Effector CD8-positive, alpha-beta T cell (primary cell): Measurements from ENCODE around the gene ZNF213.

Experiments used
- DNase-seq: peaks from one replicate; lab custom pipeline; 2025; lab: John Stamatoyannopoulos, UW
- total RNA-seq, 4 experiments: gene quantifications; one replicate each; lab custom pipeline; 2026; lab: John Stamatoyannopoulos, UW

The ZNF213 gene, protein sequence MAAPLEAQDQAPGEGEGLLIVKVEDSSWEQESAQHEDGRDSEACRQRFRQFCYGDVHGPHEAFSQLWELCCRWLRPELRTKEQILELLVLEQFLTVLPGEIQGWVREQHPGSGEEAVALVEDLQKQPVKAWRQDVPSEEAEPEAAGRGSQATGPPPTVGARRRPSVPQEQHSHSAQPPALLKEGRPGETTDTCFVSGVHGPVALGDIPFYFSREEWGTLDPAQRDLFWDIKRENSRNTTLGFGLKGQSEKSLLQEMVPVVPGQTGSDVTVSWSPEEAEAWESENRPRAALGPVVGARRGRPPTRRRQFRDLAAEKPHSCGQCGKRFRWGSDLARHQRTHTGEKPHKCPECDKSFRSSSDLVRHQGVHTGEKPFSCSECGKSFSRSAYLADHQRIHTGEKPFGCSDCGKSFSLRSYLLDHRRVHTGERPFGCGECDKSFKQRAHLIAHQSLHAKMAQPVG
- total RNA-seq = 8.1 to 15.4 (median 9.5) reads per million in 4 experiments

DNA sequence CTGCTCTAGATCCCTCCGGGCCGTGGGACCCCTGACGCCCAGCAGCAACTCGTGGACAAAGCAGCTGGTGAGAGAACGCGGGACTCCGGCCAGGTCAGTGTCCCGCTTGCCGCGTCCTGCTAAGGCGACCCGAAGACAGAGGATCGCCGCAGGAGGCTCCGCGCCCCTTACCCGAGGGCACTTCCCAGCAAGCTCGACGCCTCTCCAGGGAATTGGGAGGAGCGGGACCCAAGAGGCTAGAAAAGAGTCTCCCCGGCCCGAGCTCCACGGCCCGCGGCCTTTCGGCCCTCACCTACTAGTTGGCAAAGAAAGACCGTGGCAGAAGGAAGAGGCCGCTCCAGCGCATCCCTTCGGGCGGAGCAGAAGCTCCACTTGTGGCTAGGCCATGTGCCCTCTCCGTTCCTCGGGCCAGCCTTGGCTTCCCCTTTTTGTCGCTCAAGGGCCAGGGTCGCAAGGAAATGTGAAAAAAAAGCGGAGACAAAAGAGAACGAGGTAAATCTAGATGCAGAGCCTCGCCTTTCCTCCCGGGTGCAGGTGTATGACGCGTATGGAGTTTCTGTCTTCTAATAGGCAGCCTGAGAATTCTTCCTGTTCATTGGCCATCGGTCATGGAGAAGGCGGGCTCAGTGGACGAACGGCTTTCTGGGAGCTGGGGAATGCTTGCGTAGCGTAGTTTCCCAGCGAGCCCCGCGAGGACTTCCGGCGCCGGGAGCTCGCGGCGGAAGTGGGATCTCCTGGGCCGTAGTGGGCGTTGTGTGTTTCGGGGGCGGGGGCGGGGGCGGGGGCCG lies at the start of gene ZNF213:
Gene ZNF213 (plus strand): TSS at position 692 of the 788 bp plus-strand sequence. CDS start 2,252 bp downstream, outside the sequence.
- peak; percentile 89 for DNase-seq

DNA sequence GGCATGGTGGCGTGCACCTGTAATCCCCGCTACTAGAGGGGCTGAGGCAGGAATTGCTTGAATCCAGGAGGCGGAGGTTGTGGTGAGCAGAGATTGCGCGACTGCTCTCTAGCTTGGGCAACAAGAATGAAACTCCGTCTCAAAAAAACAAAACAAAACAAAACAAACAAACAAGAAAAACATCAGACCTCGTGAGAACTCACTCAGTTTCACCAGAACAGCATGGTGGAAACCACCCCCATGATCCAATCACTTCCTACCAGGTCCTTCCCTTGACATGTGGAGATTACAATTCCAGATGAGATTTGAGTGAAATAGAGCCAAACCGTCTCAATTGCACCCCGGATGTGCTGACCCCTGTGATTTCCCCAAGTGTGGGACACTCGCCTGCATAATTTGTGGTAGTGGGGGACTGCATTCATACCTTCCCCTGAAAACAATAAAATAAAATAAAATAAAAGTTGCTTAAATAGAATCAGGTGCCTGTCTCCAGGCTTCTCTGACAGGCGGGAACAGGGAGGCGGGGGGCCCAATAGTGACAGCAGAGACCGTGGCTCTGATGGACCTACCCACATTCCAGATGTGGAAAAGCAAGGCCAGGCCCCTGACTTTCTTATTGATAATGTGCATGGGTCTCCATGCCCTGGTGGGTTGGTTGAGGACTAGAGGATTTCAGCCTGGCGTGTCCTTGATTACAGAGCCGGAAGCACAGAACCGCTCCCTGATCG lies 48.8 kb upstream of the ZNF213 start:
- DNase-seq = no peak

GRCh38 chr16:3086596-3087242 lies 48.1 kb upstream of the ZNF213 start:
- no peak for DNase-seq

- no peak for DNase-seq
These were observed 47.3 kb upstream of the ZNF213 start for GRCh38 chr16:3087243-3088235.

- no peak for DNase-seq
These were observed 46.4 kb upstream of the ZNF213 start for GRCh38 chr16:3088450-3088849.

GRCh38 chr16:3088925-3089716 lies 45.7 kb upstream of the ZNF213 start:
- no peak for DNase-seq

DNA sequence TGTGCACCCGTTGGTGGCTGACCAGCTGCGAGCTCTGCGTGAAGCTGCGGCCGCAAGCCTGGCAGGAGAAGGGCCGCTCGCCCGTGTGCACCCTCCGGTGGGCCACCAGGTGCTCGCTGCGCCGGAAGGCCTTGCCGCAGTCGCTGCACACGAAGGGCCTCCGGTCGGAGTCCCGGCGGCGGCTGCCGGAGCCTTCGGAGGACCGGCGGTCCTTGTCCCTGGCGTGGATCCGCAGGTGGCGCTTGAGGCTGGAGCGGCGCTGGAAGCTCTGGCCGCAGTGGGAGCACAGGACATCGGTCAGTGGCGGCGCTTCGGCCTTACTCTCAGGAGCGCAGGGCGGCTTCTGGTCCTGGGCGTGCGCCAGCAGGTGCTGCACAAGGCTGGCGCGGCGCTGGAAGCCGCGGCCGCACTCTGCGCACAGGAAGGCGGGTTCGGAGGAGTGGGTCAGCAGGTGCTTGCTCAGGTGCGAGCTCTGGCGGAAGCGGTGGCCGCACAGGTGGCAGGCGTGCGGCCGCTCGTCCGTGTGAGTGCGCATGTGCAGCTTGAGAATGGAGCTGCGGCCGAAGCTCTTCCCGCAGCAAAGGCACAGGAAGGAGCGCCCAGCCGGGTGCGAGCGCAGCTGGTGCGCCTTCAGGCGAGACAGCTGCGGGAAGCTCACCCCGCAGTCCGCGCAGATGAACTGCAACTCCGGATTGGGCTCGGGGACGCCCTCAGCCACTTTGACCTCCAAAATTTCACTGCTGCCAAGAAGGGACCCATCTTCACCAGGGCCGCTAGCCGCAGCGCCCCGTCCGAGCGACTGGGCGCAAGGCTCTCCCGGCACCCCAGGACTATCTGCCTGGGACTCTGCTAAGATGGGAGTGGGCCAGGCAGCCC lies 44.9 kb upstream of the ZNF213 start:
- DNase-seq = no peak

- no peak for DNase-seq
These were observed 43.3 kb upstream of the ZNF213 start for GRCh38 chr16:3091551-3091950.

DNA sequence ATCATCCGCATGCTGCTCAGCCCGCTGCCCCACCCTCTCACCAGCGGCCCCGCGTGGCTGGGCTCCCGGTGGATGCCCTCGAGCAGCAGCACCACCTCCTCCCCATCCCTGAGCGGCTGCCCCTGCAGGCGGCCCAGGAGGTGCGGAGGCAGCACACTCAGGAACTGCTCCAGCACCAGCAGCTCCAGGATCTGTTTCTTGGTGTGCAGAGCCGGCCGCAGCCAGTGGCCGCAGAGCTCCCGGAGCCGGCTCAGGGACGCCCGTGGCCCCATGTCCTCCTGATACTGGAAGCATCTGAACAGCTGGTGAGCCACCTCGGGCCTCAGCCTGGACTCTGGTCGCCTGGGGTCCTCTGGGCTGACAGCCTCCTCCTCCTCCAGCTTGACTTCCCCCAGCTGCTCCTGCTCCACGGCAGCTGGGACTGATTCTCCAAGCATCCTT lies 42.3 kb upstream of the ZNF213 start:
- DNase-seq = no peak

DNA sequence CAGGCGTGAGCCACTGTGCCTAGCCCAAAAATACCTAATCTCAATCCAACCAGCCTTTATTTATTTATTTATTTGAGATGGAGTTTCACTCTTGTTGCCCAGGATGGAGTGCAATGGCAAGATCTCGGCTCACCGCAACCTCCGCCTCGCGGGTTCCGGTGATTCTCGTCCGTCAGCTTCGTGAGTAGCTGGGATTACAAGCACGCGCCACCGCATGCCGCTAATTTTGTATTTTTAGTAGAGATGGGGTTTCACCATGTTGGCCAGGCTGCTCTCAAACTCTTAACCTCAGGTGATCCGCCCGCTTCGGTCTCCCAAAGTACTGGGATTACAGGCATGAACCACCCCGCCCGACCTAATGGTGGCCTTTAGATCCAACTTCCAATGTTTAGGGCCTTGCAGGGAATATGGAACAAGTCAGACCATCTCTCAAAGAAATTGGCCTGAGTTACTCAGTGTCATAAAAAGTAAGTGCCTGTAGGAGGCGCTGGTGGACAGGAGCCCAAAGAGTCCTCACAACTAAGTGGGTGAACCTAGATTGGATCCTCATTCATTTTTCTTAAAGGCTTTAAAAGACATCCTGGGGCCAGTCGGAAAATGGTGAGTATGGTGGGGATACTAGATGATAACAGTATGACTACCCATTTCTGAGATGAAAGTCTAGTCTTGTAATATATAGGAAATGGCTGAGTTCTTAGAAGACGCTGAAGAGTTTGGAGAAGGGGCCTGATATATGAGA lies 40.4 kb upstream of the ZNF213 start:
- DNase-seq = no peak

DNA sequence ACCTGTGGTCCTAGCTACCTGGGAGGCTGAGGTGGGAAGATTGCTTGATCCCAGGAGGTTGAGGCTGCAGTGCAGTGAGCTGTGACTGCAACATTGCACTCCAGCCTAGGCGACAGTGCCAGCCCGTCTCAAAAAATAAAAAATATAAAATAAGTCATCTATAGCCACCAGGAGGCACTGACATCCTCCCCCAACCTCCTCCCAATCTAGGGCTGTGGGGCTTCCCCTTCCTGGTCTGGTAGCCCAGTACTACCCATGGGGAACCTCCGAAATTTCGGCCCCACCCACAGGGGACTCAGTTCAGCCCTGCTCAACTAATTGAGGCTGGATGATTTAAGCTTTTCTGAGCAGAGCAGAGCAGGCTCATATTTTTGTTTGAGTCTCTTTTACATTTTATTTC lies 39.0 kb upstream of the ZNF213 start:
- peak; percentile 36 for DNase-seq

- DNase-seq = no peak
These were observed 38.5 kb upstream of the ZNF213 start for GRCh38 chr16:3096362-3096761.

- DNase-seq = no peak
These were observed 37.6 kb upstream of the ZNF213 start for GRCh38 chr16:3097266-3097665.

DNA sequence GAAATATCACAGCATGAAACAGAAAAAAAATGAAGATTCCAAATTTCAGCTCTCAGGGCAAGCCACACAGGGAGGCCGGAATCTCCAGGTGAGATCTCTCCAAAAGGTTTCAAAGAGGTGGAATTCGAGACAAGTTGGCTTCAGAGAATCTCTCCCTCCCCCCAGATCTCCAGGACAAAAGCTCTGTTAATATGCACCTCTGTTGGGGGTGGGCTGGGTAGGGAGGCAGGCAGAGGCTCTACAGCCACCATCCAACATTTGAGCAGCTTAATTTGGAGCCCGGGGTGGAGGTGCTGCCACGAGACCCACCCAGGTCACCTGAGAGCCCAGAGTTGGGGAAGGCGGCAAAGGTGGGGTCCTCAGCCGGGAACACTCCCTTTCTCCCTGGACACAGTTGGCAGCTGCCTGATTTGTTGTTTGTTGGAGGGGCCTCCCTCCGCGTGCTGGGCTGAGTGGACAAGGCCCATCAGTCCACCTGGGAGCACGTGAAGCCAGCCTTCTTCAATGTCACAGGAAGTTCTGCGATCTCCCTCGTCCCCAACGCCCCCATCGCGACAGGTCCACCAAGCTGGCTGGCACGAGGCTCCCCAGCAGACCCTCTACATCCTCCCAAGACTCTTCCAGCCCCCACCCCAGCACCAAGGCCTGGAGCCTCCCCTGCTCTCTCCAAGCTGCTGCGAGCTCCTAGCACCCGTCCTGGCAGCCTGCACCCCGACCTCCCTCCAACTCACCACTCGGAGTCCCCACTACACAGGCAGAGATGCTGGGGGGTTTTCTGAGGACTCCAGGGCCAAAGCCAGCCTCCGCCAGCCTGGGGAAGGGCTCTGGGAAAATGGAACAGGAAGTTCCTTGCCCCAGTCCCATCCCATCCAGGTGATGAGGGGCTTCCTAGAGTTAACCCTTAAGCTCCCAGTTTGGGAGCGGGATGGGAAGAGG lies 36.1 kb upstream of the ZNF213 start, which contains the start of gene ZSCAN10:
Gene ZSCAN10 (minus strand): TSS at position 836 of the 936 bp plus-strand sequence. CDS start 6,357 bp downstream, outside the sequence.
- no peak for DNase-seq

DNA sequence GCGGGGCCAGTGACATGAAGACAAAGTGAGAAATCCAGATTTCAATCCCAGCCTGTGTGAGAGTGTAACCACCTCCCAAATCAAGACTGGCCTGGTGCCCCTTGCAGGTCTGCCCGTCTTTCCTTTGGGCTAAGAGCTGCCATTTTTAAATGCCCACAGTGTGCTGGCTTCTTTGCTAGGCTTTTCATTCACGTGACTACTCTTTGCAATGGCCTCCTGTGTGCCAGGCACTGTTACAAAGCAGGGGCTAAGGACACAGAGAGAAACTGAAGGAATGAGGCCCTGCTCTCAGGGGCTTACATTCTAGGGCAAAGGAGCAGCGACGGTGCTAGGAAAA lies 35.5 kb upstream of the ZNF213 start:
- no peak for DNase-seq

GRCh38 chr16:3099732-3100499 lies 34.9 kb upstream of the ZNF213 start:
- DNase-seq = peak; percentile 87
